A549 (cell line): ENCODE results near the gene PLCB3. TPM values are rescaled to one million over a fixed set of nuclear protein-coding genes. Genes with fewer than 3 reads are reported as not detected.

Source experiments
- ATAC-seq, 2 experiments: fragments of 200-7000 bp in 1 of 2; fragments of >200 bp in 1 of 2; cut with Nextera tagmentation in 1 of 2; cut with Tn5 transposase in 1 of 2; 3 replicates each; pipeline versions ENCODE4 v1.8.0 to v1.9.1; 2018 to 2020; ENCODE audit warnings: mild to moderate bottlenecking in 1 of 2, moderate library complexity in 1 of 2
- CTCF ChIA-PET: fragments of 300-600 bp; sonication (Branson Sonifier 250); formaldehyde crosslinking; extraction: SDS; loops from one replicate; lab custom pipeline; 2021; ENCODE audit warnings: antibody characterized with exemption, inconsistent platforms; lab: Yijun Ruan, JAX
- POLR2A ChIA-PET: fragments of 350-600 bp; formaldehyde crosslinking; extraction: SDS; loops from one replicate; lab custom pipeline; 2021; ENCODE audit warnings: antibody characterized with exemption, inconsistent platforms; lab: Yijun Ruan, JAX
- DNase-seq, 2 experiments: peaks; one replicate each; pipeline versions ENCODE4 v3.0.0 to v3.0.0-alpha.2; 2011 to 2016; ENCODE audit warnings: low read depth in 1 of 2, low spot score in 1 of 2
- FAIRE-seq: peaks from 2 replicates; lab custom pipeline; 2011; peaks lifted over from hg19 to GRCh38; lab: Jason Lieb, UNC
- H3K27ac ChIP-seq, 2 experiments: fragments of >200 bp; sonication (Bioruptor Twin); formaldehyde crosslinking; 3 replicates each; pipeline ENCODE4 v1.5.1; 2016 to 2017
- H3K4me1 ChIP-seq: fragments of >200 bp; sonication (Bioruptor Twin); formaldehyde crosslinking; 3 replicates; pipeline ENCODE4 v1.6.1; 2016
- H3K4me2 ChIP-seq: fragments of >200 bp; sonication (Bioruptor Twin); formaldehyde crosslinking; 3 replicates; pipeline ENCODE4 v1.6.1; 2016
- H3K4me3 ChIP-seq: fragments of >200 bp; sonication (Bioruptor Twin); formaldehyde crosslinking; 3 replicates; pipeline ENCODE4 v1.5.1; 2016
- H3K9me3 ChIP-seq: fragments of >200 bp; sonication (Bioruptor Twin); formaldehyde crosslinking; 3 replicates; pipeline ENCODE4 v1.6.1; 2016
- ATOH8 ChIP-seq: fragments of 250-450 bp; sonication (Bioruptor Pico); IDR thresholded peaks from 2 replicates; pipeline ENCODE4 v1.5.0; 2020; ENCODE audit warnings: low read depth, mild to moderate bottlenecking, moderate library complexity
- BCL3 ChIP-seq: fragments of >200 bp; sonication (Bioruptor Twin); formaldehyde crosslinking; IDR thresholded peaks from 3 replicates; pipeline ENCODE4 v1.6.1; 2016
- CBX2 ChIP-seq: fragments of 200-600 bp; sonication (generic); IDR thresholded peaks from 2 replicates; pipeline ENCODE4 v1.6.1; 2016; ENCODE audit warnings: low read depth, mild to moderate bottlenecking, borderline replicate concordance
- EHF ChIP-seq: fragments of 250-450 bp; sonication (Bioruptor Pico); IDR thresholded peaks from 2 replicates; pipeline ENCODE4 v1.5.0; 2020; ENCODE audit warnings: mild to moderate bottlenecking
- ELK1 ChIP-seq: fragments of 150-350 bp; IDR thresholded peaks from 2 replicates; pipeline ENCODE4 v1.6.1; 2014; ENCODE audit warnings: low read depth, mild to moderate bottlenecking, low read length
- EP300 ChIP-seq, 2 experiments: fragments of >200 bp; sonication (Bioruptor Twin); formaldehyde crosslinking; IDR thresholded peaks; 2 replicates in 1 of 2; 3 replicates in 1 of 2; pipeline ENCODE4 v1.6.1; 2016 to 2017
- FOSL2 ChIP-seq, 2 experiments: fragments of 450-650 bp in 1 of 2; fragments of >200 bp in 1 of 2; sonication (Bioruptor Twin) in 1 of 2; formaldehyde crosslinking; IDR thresholded peaks; 2 replicates each; pipeline versions ENCODE4 v1.5.0 to v1.6.1; 2016 to 2020; ENCODE audit warnings: mild to moderate bottlenecking in 1 of 2, moderate library complexity in 1 of 2
- FOXS1 ChIP-seq: fragments of 250-450 bp; sonication (Bioruptor Pico); IDR thresholded peaks from 2 replicates; pipeline ENCODE4 v1.5.0; 2020; ENCODE audit warnings: mild to moderate bottlenecking, moderate library complexity
- HES2 ChIP-seq: fragments of >200 bp; sonication (Bioruptor Twin); formaldehyde crosslinking; IDR thresholded peaks from 2 replicates; pipeline ENCODE4 v1.6.1; 2016
- HOXA7 ChIP-seq: fragments of 250-450 bp; sonication (Bioruptor Pico); IDR thresholded peaks from 2 replicates; pipeline ENCODE4 v1.5.0; 2020; ENCODE audit warnings: mild to moderate bottlenecking, moderate library complexity
- HOXB5 ChIP-seq: fragments of 250-450 bp; sonication (Bioruptor Pico); IDR thresholded peaks from 2 replicates; pipeline ENCODE4 v1.5.0; 2020; ENCODE audit warnings: mild to moderate bottlenecking, moderate library complexity
- JUNB ChIP-seq: fragments of >200 bp; sonication (Bioruptor Twin); formaldehyde crosslinking; IDR thresholded peaks from 2 replicates; pipeline ENCODE4 v1.6.1; 2016
- KDM1A ChIP-seq: fragments of 200-600 bp; sonication (generic); IDR thresholded peaks from 2 replicates; pipeline ENCODE4 v1.6.1; 2016; ENCODE audit warnings: low read depth, mild to moderate bottlenecking
- KDM5A ChIP-seq: fragments of 200-600 bp; sonication (generic); IDR thresholded peaks from 2 replicates; pipeline ENCODE4 v1.6.1; 2016; ENCODE audit warnings: antibody characterized with exemption, mild to moderate bottlenecking
- NPAS2 ChIP-seq: fragments of 250-450 bp; sonication (Bioruptor Pico); IDR thresholded peaks from 2 replicates; pipeline ENCODE4 v1.8.0; 2022; ENCODE audit warnings: mild to moderate bottlenecking, moderate library complexity, borderline replicate concordance
- PBX3 ChIP-seq: IDR thresholded peaks from 2 replicates; pipeline ENCODE4 v1.6.1; 2012
- POLR2A ChIP-seq: IDR thresholded peaks from 2 replicates; pipeline ENCODE4 v1.6.1; 2012; ENCODE audit warnings: mild to moderate bottlenecking, low read length
- POLR2AphosphoS2 ChIP-seq: conservative IDR thresholded peaks from 2 replicates; pipeline ENCODE4 v1.6.1; 2012; ENCODE audit warnings: low read length, improper control_type of control experiment, inconsistent platforms
- RARB ChIP-seq: fragments of 250-450 bp; sonication (Bioruptor Pico); IDR thresholded peaks from 2 replicates; pipeline ENCODE4 v1.8.0; 2021; ENCODE audit warnings: mild to moderate bottlenecking, moderate library complexity
- RFX5 ChIP-seq: fragments of 450-650 bp; IDR thresholded peaks from 2 replicates; pipeline ENCODE4 v1.7.1; 2014; ENCODE audit warnings: antibody characterized with exemption, mild to moderate bottlenecking, moderate library complexity
- SREBF2 ChIP-seq: fragments of 450-650 bp; IDR thresholded peaks from 2 replicates; pipeline ENCODE4 v1.6.1; 2014; ENCODE audit warnings: mild to moderate bottlenecking, moderate library complexity
- USF2 ChIP-seq: fragments of 450-650 bp; IDR thresholded peaks from 2 replicates; pipeline ENCODE4 v1.6.1; 2014; ENCODE audit warnings: antibody characterized with exemption
- ZFP36 ChIP-seq: fragments of 450-650 bp; IDR thresholded peaks from 2 replicates; pipeline ENCODE4 v1.6.1; 2014; ENCODE audit warnings: borderline replicate concordance; ENCODE audit not compliant: partially characterized antibody
- WGBS: methylation state at CpG from one replicate; pipeline ENCODE4 v1.1.6; 2017; ENCODE audit errors: missing lambda C conversion rate; 5-methylcytosine and 5-hydroxymethylcytosine counted together
- polyA plus RNA-seq, 4 experiments: library from polyadenylated mRNA; depleted of rRNA in 3 of 4; stranded (reverse); fragments of >200 nt; fragmentation: RNase III in 1 of 4; extraction: RNeasy Plus Mini Kit Qiagen cat#74134 plus additional on column Dnase treatment in 1 of 4; gene quantifications; 2 replicates in 3 of 4; 3 replicates in 1 of 4; pipeline ENCODE4 v1.2.3, GENCODE V29; 2011 to 2017

Gene PLCB3
- polyA plus RNA-seq, 2 of the 4 experiments (the other 2 are of a cell fraction) = 8.8 to 21.2 TPM

- no peak for ATAC-seq
- ChIA-PET CTCF (interaction anchor here (0.9 to 19.9 kb wide), 4 partner anchors 14 to 84 kb away, joined by 3 to 254 read pairs (median 5); partner anchors contain the start of genes FERMT3, PLCB3 and VEGFB), POLR2A (interaction anchor here (0.5 to 1.5 kb wide), 3 partner anchors 10 to 21 kb away, joined by 3 to 5 read pairs (median 3); partner anchors contain the start of gene FKBP2)
- H3K4me2 ChIP-seq = no peak overlapping the region
- WGBS = 87% methylated on average over 15 of the region's 17 CpGs
- no peak for FAIRE-seq
- H3K9me3 ChIP-seq = no peaks in the 10 kb centered on the region
- H3K4me1 ChIP-seq = peaks cover 12% of the 10 kb centered on the region; the same call in 2 of the 3 replicates
- no peak for DNase-seq
- TF ChIP-seq BCL3 (no peak), JUNB (no peak), FOSL2 (IDR thresholded peaks at IDR 0.05) (no peak), FOSL2 (CRISPR knock-in tag; IDR thresholded peaks at IDR 0.05) (no peak)
- no peak overlapping the region for H3K27ac ChIP-seq
- no peak overlapping the region for H3K4me3 ChIP-seq
Measured at GRCh38 chr11:64220271-64220670, 31.1 kb upstream of the PLCB3 start.

GRCh38 chr11:64220798-64221197, 30.5 kb upstream of the PLCB3 start:
- ChIA-PET CTCF (interaction anchor here (1.0 to 19.9 kb wide), 3 partner anchors 18 to 84 kb away, joined by 3 to 254 read pairs (median 6); partner anchors contain the start of gene FERMT3), POLR2A (interaction anchor here (1.1 to 1.5 kb wide), 2 partner anchors 10 to 20 kb away, joined by 3 to 5 read pairs; partner anchors contain the start of gene FKBP2)
- no peak for DNase-seq
- Histone ChIP-seq H3K4me3 (no peak overlapping the region), H3K4me2 (no peak overlapping the region), H3K9me3 (no peaks in the 10 kb centered on the region), H3K4me1 (peaks cover 14% of the 10 kb centered on the region; the same call in 2 of the 3 replicates), H3K27ac (no peak overlapping the region)
- FAIRE-seq = no peak
- no peak for ATAC-seq
- WGBS = 94% methylated on average over 8 of the region's 14 CpGs
- TF ChIP-seq CBX2 (no peak), USF2 (no peak), ZFP36 (no peak), RARB (CRISPR knock-in tag) (no peak), KDM5A (no peak), KDM1A (no peak), POLR2A (no peak), FOXS1 (CRISPR knock-in tag) (no peak), RFX5 (no peak), ATOH8 (CRISPR knock-in tag) (no peak), HOXA7 (no peak), PBX3 (no peak), ELK1 (no peak), NPAS2 (no peak), EP300 (IDR thresholded peaks at IDR 0.05) (no peak), HOXB5 (CRISPR knock-in tag) (no peak), EHF (no peak), POLR2AphosphoS2 (no peak), HES2 (no peak), SREBF2 (no peak)
